ENCODE data around the gene JARID2.

DNA sequence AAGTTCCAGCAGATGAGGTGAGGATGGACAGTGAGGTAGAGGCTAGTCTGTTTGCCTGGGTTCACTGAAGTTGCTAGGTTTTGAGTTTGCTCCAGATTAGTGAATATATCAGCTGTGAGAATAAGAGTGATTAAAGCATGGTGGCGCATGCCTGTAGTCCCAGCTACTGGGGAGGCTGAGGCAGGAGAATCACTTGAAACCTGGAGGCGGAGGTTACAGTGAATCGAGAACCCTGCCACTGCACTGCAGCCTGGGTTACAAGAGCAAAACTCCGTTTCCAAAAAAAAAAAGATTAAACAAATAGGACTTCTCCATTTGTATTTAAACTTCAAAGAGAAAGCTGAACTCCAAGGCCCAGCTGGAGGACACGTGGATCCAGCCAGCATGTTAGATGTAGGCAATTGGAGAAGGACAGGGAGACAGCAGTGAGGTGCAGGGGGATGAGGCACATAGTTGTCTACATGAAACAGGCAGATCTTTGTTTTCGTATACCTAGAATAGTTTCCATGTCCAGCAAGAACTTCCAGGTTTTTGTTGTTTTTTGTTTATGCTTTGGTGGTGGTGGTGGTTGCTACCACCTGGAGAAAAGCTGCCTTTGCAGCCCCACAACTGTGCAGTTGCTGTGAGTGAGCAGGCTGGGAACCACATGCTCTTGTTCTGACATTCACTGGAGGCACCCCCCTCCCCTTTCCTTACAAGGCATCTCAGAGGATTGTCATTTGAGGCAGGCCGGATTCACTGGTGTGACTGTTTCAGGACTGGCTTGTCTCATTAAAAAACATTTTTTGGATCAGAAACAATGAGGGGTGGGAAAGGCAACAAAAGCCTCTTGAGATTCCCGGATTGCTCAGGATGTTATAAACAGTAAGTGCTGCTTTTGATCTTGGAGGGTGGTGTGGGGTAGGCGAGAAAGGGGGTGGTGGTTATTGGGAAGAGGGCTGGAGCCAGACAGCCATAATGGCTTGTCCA is 72.3 kb downstream of the JARID2 start:
- no peak for TF ChIP-seq EZH2 (IDR thresholded peaks at IDR 0.05; ENCODE audit: low read length)
- no peak for TF ChIP-seq CTCF (optimal IDR thresholded peaks at IDR 0.05 in 1 of 3, IDR thresholded peaks at IDR 0.05 in 1 of 3, conservative IDR thresholded peaks at IDR 0.05 in 1 of 3; ENCODE audit: extremely low read depth in 1 of 3, insufficient read depth in 2 of 3, low read length in 3 of 3)

Measured in keratinocyte (primary cell).